Hypothalamus (tissue), 51 donors: ENCODE results near the gene ARL13A.
A peak's percentile ranks its signal among the peaks of the same experiment; 100 is the strongest.
"Not testable (repeated sequence)": the region's sequence is repeated elsewhere in the genome, so short reads cannot be mapped to it uniquely, and the experiment has no call there.

Experiments
- DNase-seq, 51 donors: peaks; one replicate each; lab custom pipeline; 2025; lab: John Stamatoyannopoulos, UW

Gene ARL13A

GRCh38 chrX:100969408-100969807, at the start of gene ARL13A:
Gene ARL13A, plus strand, starts transcription at chrX:100969708. Its CDS starts 3,982 bp downstream, at chrX:100973690.
- DNase-seq, result no peak

DNA sequence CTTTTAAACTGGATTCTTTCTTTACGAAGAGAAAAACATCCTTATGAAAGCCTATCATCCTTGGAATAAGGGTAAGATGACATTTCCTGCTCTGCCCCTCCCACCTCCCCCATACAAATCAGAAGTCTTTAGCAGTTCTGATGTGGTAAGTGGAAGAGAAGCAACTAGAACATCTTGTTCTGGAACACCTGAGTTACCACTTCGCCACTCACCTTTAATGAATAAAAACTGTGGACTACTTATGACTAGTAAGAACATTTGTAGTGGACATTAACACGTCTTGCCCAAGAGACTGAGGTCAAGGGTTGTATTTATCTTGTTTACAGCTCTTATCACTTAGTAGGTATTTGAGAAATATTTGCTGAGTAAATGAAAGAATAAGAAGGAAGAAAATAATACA, 45.1 kb upstream of the ARL13A start:
- no peak for DNase-seq

GRCh38 chrX:100926453-100926852, 43.1 kb upstream of the ARL13A start:
- DNase-seq, result no peak

- DNase-seq, result peak in 11 of 51 donors; percentile 0 to 3 (median 1)
Measured at GRCh38 chrX:100928660-100929613, 40.6 kb upstream of the ARL13A start, which contains the start of gene XKRX. Gene XKRX, minus strand, starts transcription at chrX:100928917. Its CDS starts 613 bp downstream, at chrX:100928304.

- DNase-seq, result no peak
Measured at GRCh38 chrX:100931218-100931924, 38.1 kb upstream of the ARL13A start.

DNA sequence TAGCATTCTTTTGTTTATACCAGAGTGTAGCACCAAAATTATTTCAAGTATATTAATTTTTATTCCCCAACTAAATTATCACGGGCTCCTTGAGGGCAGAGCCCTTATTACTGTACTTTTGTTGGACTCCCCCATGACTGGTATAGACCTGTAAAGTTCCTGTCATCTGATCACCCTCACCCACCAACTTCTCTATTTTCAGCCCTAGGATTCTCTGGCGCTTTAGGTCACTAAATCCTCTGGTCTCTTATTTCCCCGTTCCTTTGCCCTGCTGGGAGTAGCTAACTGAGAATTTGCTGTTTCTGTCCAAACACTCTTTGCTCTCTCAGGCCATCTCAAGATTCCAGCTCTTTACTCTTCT, 37.6 kb upstream of the ARL13A start:
- no peak for DNase-seq

DNA sequence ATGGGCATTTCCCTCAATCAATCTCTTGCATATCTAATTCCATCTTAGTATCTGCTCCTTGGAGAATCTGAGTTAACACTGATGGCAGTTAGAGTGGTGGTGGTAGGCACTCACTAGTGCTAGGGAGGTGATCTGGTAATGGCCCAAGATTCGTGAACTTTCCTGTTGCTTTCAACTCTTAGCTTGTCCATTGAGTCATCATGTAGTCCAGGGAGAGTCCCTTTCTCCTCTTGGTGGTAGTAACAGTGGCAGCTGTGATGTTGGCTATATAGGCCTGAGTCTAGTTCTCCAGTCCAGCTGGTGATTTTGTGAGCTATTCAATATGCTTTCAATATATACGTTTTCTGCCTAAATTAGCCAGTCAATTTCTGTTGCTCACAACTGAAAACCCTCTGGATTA, 33.7 kb upstream of the ARL13A start:
- DNase-seq, result no peak

GRCh38 chrX:100939333-100939732, 30.2 kb upstream of the ARL13A start:
- no peak for DNase-seq

DNA sequence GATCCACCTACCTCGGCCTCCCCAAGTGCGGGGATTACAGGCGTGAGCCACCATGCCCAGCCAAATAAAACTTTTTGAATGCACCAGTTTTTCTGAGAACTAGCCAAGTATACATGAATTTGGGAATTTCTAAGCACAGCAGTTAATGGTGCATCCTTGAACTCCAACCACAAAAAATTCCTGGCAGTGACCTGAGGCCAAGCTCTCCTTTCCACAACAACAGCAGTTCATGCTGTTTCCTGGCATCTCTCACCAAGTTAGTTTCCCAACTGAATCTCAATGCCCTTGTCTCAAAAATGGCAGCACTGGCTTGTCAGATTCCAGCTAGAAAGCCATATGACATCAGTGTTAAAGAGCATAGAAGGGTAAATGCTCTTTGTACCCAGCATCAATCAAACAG, 24.9 kb upstream of the ARL13A start:
- no peak for DNase-seq

- no peak for DNase-seq
Measured at GRCh38 chrX:100946299-100946927, 23.1 kb upstream of the ARL13A start.

DNA sequence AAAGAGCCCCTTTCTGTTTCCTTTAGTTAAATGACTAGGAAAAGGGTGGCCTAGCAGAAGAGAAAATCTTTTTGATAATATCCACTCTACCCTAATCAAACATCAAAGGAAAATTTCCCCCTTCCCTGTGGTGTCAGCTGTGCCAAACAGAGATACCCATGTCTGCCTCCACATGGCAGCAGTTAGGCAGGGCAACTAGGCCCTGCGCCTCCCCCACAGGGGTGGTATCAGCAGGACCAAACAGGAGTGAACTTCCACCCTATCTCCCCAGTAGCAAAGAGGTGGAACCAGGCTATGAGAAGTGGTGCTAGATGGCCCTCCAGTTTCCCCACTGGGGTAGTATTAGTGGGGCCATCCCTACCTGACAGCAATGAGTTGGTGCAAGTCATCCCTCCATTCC, 21.0 kb upstream of the ARL13A start:
- DNase-seq, result no peak

- no peak for DNase-seq
Measured at GRCh38 chrX:100962811-100963210, 6.7 kb upstream of the ARL13A start.

DNA sequence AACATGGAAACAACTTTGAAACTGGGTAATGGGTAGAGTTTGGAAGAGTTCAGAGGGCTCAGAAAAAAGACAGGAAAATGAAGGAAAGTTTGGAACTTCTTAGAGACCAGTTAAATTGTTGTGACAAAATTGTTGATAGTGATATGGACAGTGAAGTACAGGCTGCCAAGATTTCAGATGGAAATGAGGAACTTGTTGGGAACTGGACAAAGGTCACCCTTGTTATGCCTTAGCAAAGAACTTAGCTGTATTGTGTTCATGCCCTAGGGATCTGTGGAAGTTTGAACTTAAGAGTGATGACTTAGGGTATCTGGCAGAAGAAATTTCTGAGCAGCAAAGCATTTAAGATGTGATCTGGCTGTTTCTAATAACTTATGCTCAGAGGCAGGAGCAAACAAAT, 5.1 kb upstream of the ARL13A start:
- DNase-seq, result no peak

DNA sequence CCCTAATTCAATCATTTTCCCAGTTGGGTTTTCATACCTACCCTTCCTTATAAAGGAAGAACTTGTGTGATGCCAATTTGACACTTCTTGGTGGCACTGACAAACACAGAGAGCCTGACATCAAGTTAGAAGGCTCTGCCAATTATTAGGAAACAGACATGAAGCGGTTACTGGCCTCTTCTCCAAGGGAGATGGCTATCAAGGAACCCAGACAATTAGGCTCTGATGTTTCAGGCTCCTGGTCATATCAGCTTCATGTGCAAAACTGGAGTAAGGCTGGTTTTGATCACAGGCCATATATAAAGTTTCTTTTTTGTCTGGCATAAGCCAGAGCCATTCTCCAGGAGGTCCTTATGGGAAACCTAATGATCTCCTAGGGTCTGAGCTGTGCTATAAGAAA, 428 bp downstream of the ARL13A start:
- DNase-seq, result no peak

GRCh38 chrX:100973411-100973810, 3.9 kb downstream of the ARL13A start:
- no peak for DNase-seq

DNA sequence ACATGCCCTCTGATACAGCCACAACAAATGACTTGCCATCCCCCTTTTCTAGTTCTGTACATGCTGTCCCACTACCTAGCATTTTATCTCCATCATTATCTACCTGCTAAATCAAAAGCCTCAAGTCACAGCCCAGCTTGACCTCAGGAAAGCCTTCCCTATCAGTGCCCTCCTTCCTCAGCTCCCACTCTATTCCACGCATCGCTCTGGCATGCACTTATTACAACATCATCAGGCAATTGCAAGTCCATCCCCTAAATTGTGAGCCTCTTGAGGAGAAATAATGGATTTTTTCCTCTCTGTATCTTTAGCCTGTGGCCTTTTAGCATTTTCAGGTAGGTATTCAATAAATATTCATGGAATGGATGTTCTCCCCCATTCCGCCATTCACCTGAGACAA, 5.7 kb downstream of the ARL13A start:
- no peak for DNase-seq

DNA sequence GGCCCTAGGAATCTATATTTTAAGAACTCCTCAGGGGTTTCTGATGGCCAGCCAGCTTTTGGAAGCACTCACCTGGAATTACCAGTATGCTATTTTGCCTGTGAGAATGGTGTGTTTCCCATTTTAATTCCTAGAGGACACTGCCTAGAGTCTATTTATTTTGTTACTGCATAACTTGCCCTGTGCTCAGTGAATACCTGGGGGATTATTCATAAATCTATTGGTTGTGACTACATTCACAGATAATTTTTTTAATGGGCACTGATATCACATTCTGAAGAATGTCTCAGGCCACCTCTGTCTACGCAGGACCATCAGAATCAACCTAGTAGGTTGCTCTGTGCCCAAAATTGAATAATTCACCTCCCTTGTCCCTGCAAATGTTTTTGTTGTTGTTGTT, 6.7 kb downstream of the ARL13A start:
- no peak for DNase-seq

DNA sequence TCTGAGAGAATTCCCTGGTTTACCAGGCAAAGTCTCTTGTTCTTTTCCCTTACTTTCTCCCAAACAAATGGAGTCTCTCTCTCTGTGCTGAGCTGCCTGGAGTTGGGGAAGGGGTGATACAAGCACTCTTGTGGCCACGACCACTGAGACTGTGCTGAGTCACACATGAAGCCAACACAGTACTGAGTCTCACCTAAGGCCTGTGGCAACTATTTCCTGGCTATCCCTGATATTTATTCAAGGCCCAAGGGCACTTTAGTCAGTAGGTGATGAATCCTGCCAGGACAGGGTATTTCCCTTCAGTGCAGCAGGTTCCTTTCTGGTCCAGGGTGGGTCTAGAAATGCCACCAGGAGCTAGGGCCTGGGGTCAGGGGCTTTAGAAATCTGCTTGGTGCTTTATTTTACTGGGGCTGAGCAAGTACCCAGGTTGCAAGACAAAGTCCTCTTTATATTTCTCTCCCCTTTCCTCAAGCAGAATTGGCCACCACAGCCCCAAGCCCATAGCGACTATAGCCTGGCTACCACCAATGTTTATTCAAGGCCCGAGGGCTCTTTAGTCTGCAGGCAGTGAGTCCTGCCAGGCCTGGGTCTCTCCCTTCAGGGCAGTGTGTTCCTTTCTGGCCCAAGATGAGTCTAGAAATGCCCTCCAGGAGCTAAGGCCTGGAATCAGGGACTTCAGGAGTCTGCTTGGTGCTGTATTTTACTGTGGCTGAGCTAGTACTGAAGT, 10.5 kb downstream of the ARL13A start:
- no peak for DNase-seq

GRCh38 chrX:100980608-100981497, 11.3 kb downstream of the ARL13A start:
- peak in 9 of 51 donors; percentile 0 to 30 (median 5) for DNase-seq

DNA sequence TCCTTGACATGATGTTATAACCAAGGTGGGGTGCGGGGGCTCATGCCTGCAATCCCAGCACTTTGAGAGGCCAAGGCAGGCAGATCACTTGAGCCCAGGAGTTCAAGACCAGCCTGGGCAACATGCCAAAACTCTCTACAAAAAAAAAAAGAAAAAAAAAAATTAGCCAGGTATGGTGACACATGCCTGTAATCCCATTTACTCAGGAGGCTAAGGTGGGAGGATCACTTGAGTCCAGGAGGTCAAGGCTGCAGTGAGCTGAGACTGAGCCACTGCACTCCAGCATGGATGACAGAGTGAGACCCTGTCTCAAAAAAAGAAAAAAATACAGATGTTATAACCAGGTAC, 12.0 kb downstream of the ARL13A start:
- not testable (repeated sequence) for DNase-seq
